Peyer's patch (tissue), 4 donors: ENCODE measurements around the gene KBTBD7. TPM values are rescaled to one million over a fixed set of nuclear protein-coding genes. Genes with fewer than 3 reads are reported as not detected.

Experiments used
- DNase-seq, 3 donors: peaks; one replicate each; pipeline ENCODE4 v3.0.0-alpha.2; 2017 to 2019
- H3K27ac ChIP-seq, 4 donors: fragments of 200-600 bp; sonication (generic); one replicate each; pipeline ENCODE4 v1.5.1; 2016 to 2019
- H3K27me3 ChIP-seq, 2 donors: fragments of 200-600 bp; sonication (generic); one replicate each; pipeline ENCODE4 v1.5.1; 2019
- H3K36me3 ChIP-seq, 3 donors: fragments of 200-600 bp; sonication (generic); one replicate each; pipeline ENCODE4 v1.5.1; 2016 to 2019
- H3K4me1 ChIP-seq, 4 donors: fragments of 200-600 bp; sonication (generic); one replicate each; pipeline ENCODE4 v1.5.1; 2016 to 2019
- H3K4me3 ChIP-seq, 4 donors: fragments of 200-600 bp; sonication (generic); 1 replicate in 3 of 4; 2 replicates in 1 of 4; pipeline ENCODE4 v1.5.1; 2016 to 2019; ENCODE audit warnings: mild to moderate bottlenecking in 1 of 4
- H3K9me3 ChIP-seq, 4 donors: fragments of 200-600 bp; sonication (generic); one replicate each; pipeline ENCODE4 v1.5.1; 2016 to 2019; ENCODE audit warnings: mild to moderate bottlenecking in 1 of 4
- POLR2A ChIP-seq, 2 donors: fragments of 450-650 bp; IDR thresholded peaks; one replicate each; pipeline ENCODE4 v1.5.1; 2017; ENCODE audit warnings: antibody characterized with exemption in 2 of 2, mild to moderate bottlenecking in 2 of 2, moderate library complexity in 2 of 2
- total RNA-seq, 4 donors: library from RNA; depleted of rRNA; stranded (reverse); fragments of >200 nt; gene quantifications; one replicate each; pipeline ENCODE4 v1.1.0, GENCODE V29; 2016
- TF ChIP-seq, protein P1 (sequence below), 6 experiments: fragments of 450-650 bp in 4 of 6; fragments of 200-600 bp in 2 of 6; sonication (generic) in 1 of 6; IDR thresholded peaks; one replicate each; pipeline ENCODE4 v1.5.1; 2017 to 2019; ENCODE audit warnings: antibody characterized with exemption in 6 of 6, mild to moderate bottlenecking in 3 of 6, moderate library complexity in 1 of 6

KBTBD7 gene
- total RNA-seq, 4 donors from 2014 or later, result 3.3 to 6.7 (median 5.8) TPM

DNA sequence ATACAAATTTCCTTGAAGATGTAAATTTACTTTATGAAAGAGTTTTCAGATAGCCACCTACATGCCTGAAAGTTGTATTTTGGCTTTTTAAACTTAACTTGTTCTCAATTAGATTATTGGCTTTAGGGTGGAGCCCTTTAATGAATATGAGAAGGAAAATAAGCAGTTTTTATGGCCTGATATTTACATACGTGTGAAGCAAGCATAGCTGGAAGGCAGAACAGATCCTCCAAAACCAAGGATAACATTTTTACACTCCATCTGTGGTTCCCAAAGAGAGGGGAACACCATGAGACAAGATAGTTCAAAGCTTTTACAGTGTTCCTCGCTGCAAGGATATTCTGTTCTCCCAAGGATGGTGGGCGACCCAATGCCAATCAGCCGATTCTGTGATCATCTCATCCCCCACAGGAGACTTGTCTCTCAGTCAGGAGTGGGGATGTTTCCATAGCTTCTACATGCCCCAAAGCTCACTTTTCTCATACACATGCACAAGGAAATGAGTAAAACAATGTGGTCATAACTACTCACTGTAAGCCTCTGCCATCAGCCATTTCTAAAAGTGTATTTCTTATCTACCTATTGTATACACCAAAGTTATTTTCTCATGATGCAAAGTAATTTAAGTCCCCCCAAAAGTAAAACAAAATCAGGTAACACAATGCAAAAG is 37.2 kb downstream of the KBTBD7 start:
- Histone ChIP-seq H3K4me3 (no peak overlapping the region), H3K36me3 (no peaks in the 10 kb centered on the region), H3K4me1 (no peaks in the 10 kb centered on the region), H3K27ac (no peak overlapping the region), H3K9me3 (no peaks in the 10 kb centered on the region), H3K27me3 (no peaks in the 10 kb centered on the region)
- DNase-seq, result no peak
- TF ChIP-seq, protein P1, sequence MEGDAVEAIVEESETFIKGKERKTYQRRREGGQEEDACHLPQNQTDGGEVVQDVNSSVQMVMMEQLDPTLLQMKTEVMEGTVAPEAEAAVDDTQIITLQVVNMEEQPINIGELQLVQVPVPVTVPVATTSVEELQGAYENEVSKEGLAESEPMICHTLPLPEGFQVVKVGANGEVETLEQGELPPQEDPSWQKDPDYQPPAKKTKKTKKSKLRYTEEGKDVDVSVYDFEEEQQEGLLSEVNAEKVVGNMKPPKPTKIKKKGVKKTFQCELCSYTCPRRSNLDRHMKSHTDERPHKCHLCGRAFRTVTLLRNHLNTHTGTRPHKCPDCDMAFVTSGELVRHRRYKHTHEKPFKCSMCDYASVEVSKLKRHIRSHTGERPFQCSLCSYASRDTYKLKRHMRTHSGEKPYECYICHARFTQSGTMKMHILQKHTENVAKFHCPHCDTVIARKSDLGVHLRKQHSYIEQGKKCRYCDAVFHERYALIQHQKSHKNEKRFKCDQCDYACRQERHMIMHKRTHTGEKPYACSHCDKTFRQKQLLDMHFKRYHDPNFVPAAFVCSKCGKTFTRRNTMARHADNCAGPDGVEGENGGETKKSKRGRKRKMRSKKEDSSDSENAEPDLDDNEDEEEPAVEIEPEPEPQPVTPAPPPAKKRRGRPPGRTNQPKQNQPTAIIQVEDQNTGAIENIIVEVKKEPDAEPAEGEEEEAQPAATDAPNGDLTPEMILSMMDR (IDR thresholded peaks at IDR 0.05), result no peak
- no peak for TF ChIP-seq POLR2A (IDR thresholded peaks at IDR 0.05)

DNA sequence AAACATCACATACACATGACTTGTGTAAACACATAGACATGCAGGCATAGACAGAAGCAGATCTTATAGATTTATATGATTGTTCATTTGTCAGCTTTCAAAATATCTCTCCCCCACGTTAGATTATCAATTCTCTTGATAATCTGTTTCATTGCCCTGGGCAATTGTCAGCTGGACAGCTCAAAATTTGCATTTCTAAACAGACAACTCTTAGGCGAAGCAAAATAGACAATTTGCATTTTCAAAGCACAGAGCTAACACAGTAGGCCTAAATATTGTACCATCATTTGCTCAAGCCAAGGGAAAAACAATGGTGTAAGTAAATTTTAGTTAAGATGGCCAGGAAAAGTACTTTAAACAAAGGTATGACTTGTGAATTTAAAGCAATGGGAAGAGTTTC is 37.7 kb downstream of the KBTBD7 start:
- Histone ChIP-seq H3K4me1 (no peaks in the 10 kb centered on the region), H3K27ac (no peak overlapping the region), H3K36me3 (no peaks in the 10 kb centered on the region), H3K4me3 (no peak overlapping the region), H3K27me3 (no peaks in the 10 kb centered on the region), H3K9me3 (peaks cover 0 to 1% (median 0%) of the 10 kb centered on the region in 4 donors)
- TF ChIP-seq, protein P1 (IDR thresholded peaks at IDR 0.05), result no peak
- no peak for TF ChIP-seq POLR2A (IDR thresholded peaks at IDR 0.05)
- no peak for DNase-seq

DNA sequence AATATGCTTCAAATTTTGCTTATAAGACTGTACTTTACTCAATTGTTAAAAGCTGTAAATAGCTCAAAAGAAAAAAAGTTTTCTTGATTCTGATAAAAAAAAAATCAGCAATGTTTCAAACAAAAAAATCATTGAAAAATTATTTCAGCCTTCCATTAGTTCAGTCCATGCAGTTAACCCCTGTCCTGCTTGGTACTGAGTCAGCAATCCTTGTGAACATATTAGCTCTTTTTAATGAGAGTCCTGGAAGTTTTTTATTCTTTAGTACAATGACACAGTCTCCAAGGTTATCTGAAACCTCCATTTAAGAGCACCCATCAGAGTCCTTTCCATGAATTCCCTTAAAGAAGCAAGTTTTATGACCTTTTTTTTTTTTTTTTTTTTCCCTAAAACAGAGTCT is 40.3 kb downstream of the KBTBD7 start:
- Histone ChIP-seq H3K27me3 (no peaks in the 10 kb centered on the region), H3K36me3 (no peaks in the 10 kb centered on the region), H3K4me1 (no peaks in the 10 kb centered on the region), H3K4me3 (no peak overlapping the region), H3K27ac (no peak overlapping the region), H3K9me3 (peaks cover 0 to 17% (median 3%) of the 10 kb centered on the region in 4 donors)
- TF ChIP-seq, protein P1 (IDR thresholded peaks at IDR 0.05), result no peak
- no peak for TF ChIP-seq POLR2A (IDR thresholded peaks at IDR 0.05)
- no peak for DNase-seq

DNA sequence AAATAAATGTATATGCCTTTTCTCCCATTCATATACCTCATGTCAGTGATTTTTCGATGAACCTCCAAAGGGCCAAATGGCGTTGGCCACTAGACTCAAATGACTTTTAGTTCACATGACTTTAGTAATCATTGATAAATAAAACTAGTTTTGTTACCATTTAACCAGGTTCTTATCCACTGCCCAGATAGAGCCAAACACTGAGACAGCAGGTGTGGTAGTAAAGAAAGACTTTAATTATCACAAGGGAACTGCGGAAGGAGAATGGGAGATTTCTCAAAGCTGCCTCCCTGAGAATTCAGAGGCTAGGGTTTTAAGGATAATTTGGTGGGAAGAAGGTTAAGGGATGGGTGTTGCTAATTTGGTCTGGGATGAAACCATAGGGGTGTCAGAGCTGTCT is 42.4 kb downstream of the KBTBD7 start:
- TF ChIP-seq, protein P1 (IDR thresholded peaks at IDR 0.05), result no peak
- no peak for TF ChIP-seq POLR2A (IDR thresholded peaks at IDR 0.05)
- DNase-seq, result no peak
- peaks cover 0 to 34% (median 6%) of the 10 kb centered on the region in 4 donors for H3K9me3 ChIP-seq

DNA sequence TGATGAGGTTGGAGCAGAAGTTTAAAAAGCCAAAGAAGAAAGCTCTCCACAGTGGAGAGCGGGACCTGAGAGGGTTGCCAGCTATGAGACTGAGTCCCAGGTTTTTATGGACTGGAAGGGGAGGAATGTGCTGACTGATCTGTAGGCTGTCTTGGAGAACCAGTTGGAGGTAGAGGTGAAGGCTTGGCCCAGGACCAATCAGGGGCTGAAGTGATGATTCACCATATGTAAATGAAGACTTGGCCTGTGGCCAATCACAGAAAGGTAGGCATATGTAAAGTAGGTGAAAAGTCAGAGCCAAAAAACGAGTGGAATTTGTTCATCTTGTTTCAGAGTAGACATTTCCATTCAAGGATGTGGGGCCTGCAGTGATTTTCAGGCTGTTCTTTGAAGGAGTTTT is 44.3 kb downstream of the KBTBD7 start:
- Histone ChIP-seq H3K27ac (no peak overlapping the region), H3K27me3 (no peaks in the 10 kb centered on the region), H3K36me3 (no peaks in the 10 kb centered on the region), H3K4me1 (no peaks in the 10 kb centered on the region), H3K4me3 (no peak overlapping the region), H3K9me3 (peaks cover 0 to 34% (median 6%) of the 10 kb centered on the region in 4 donors)
- TF ChIP-seq POLR2A (IDR thresholded peaks at IDR 0.05), result no peak
- TF ChIP-seq, protein P1 (IDR thresholded peaks at IDR 0.05), result no peak
- DNase-seq, result no peak

More for the DNA sequence above, 42.4 kb downstream of the KBTBD7 start:
- H3K36me3 ChIP-seq, result no peaks in the 10 kb centered on the region
- H3K27ac ChIP-seq, result no peak overlapping the region
- H3K4me1 ChIP-seq, result no peaks in the 10 kb centered on the region
- no peaks in the 10 kb centered on the region for H3K27me3 ChIP-seq
- no peak overlapping the region for H3K4me3 ChIP-seq
